HG02973 (cell line): ENCODE data around the gene GPR15LG.

Experiments used
- ATAC-seq: cut with Tn5 transposase; IDR thresholded peaks from one replicate; pipeline ENCODE4 v1.9.1; 2021; ENCODE audit warnings: moderate library complexity; ENCODE audit not compliant: unreplicated experiment

GPR15LG gene

DNA sequence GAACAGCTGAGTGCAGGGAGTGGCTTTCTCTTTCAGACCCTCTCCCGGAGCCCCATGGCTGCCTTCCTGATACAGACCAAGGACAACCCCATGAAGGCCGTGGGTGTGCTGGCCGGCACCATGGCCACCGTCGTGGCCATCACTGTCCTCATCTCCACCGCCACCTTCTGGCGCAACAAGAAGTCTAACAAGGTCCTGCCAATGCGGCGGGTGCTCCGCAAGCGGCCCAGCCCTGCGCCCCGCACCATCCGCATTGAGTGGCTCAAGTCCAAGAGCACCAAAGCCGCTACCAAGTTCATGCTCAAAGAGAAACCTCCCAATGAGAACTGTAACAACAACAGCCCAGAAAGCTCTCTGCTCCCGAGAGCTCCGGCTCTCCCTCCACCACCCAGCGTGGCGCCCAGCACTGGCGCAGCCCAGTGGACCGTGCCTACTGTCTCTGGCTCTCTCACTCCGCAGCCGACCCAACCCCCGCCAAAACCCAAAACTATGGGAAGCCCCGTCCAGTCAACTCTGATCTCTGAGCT, 40.5 kb downstream of the GPR15LG start:
- peak; percentile 16 for ATAC-seq

DNA sequence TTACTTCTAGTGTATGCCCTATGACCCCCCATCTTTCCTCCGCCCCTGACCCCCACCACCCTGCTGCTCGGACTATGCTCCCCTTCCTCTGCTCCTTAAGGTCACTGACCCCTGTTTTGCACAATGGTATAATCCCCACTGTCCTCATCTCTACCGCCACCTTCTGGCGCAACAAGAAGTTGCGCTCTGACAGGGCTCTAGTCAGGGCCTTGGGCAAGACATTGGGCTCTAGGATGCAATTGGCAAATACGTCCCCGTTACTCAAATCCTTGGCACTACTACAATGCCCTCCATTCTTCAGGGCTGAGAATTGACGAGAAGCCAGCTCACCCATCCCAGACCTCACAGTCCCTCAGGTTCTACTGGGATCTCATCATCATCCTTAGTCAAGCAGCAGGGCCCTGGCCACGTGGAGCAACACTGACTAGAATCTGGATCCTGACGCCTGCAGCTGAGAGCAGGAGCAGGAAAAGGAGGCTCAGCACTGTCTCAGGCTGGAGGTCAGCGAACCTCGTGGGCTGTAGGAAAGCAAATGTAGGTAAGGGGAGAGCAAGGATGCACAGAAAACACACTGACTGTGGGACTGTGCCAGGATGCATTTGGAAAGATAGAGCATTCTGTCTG, 41.1 kb downstream of the GPR15LG start:
- peak; percentile 88 for ATAC-seq

DNA sequence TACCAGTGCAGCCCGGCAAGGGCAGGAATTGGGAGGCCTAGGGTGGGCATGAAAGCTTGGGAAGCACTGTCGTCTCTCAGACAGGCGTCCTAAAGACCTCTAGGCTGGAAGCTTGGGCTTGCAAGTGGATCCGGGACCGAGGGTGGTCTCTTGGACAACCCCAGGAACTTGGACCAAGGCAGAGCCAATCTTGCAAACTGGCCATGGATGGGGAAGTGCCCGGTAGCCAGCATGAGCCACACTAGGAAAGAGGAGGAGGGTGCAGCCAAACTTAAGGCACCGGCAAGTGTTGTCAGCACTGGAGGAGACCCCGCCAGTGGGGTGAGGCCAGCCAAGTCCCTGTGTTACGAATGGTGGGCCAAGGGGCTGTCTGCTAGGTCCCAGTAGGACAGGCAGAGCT, 43.2 kb downstream of the GPR15LG start:
- no peak for ATAC-seq

- ATAC-seq = no peak
These were observed 44.1 kb downstream of the GPR15LG start for GRCh38 chr10:84217746-84218145.

DNA sequence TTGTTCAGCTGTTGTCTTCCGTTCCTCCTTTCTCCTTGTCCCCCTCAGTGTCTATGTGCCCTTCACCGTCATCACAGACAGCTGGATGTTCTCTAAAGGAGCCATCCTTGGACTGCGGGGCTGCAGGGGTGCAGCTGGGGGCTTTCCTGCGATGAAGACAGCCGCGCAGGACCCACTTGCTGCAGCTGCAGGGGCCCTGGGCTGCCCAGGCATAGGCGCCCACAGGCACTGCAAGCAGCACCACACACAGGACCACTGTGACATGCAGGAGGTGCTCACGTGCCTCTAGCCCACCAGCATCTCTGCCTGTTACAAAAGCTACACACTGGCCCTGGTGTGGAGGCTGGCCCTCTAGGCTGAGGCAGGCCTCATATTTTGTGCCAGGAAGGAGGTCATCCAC, 48.3 kb downstream of the GPR15LG start:
- ATAC-seq = no peak

GRCh38 chr10:84224411-84225028, 50.9 kb downstream of the GPR15LG start:
- no peak for ATAC-seq

- no peak for ATAC-seq
These were observed 52.0 kb downstream of the GPR15LG start, which contains the start of gene LRIT2 for GRCh38 chr10:84225427-84226173. TSS of gene LRIT2 (minus strand) at chr10:84225544. CDS start at chr10:84225520, 24 bp downstream.

- ATAC-seq = no peak
These were observed 53.0 kb downstream of the GPR15LG start for GRCh38 chr10:84226616-84227015.

GRCh38 chr10:84227810-84228209, 54.2 kb downstream of the GPR15LG start:
- ATAC-seq = no peak

GRCh38 chr10:84230359-84230758, 56.8 kb downstream of the GPR15LG start:
- ATAC-seq = no peak

GRCh38 chr10:84232376-84232775, 58.8 kb downstream of the GPR15LG start:
- ATAC-seq = no peak

- no peak for ATAC-seq
These were observed 60.3 kb downstream of the GPR15LG start for GRCh38 chr10:84233940-84234339.

GRCh38 chr10:84234479-84234878, 60.9 kb downstream of the GPR15LG start:
- no peak for ATAC-seq
